Kidney (tissue), 14 donors: ENCODE results near the gene USH1C. TPM values are rescaled to one million over a fixed set of nuclear protein-coding genes. Genes with fewer than 3 reads are reported as not detected.
A peak's percentile ranks its signal among the peaks of the same experiment; 100 is the strongest.

Source experiments
- DNase-seq, 5 donors: peaks; one replicate each; pipeline ENCODE4 v3.0.0-alpha.2; 2013 to 2020
- FAIRE-seq: peaks from 2 replicates; lab custom pipeline; 2012; peaks lifted over from hg19 to GRCh38; lab: Jason Lieb, UNC
- H3K27ac ChIP-seq, 2 donors: one replicate each; pipeline ENCODE4 v1.7.0; 2013; ENCODE audit warnings: low read depth in 2 of 2, low read length in 2 of 2, inconsistent platforms in 1 of 2
- H3K27me3 ChIP-seq: one replicate; pipeline ENCODE4 v1.7.1; 2013; ENCODE audit warnings: low read length, inconsistent platforms; ENCODE audit not compliant: control insufficient read depth, insufficient read depth
- H3K36me3 ChIP-seq, 3 donors: one replicate each; pipeline versions ENCODE4 v1.7.0 to v1.7.1; 2013; ENCODE audit warnings: low read length in 3 of 3, control low read depth in 1 of 3, inconsistent platforms in 1 of 3; ENCODE audit not compliant: insufficient read depth in 3 of 3, control insufficient read depth in 2 of 3
- H3K4me1 ChIP-seq, 3 donors: one replicate each; pipeline versions ENCODE4 v1.7.0 to v1.7.1; 2013; ENCODE audit warnings: low read length in 3 of 3, inconsistent platforms in 1 of 3, low read depth in 1 of 3; ENCODE audit not compliant: control insufficient read depth in 2 of 3, insufficient read depth in 2 of 3
- H3K4me3 ChIP-seq, 3 donors: one replicate each; pipeline versions ENCODE4 v1.7.0 to v1.8.1; 2013; ENCODE audit warnings: low read length in 3 of 3, control low read depth in 1 of 3, inconsistent platforms in 1 of 3
- H3K9ac ChIP-seq, 3 donors: one replicate each; pipeline versions ENCODE4 v1.7.0 to v1.7.1; 2013; ENCODE audit warnings: low read length in 3 of 3, control low read depth in 1 of 3, inconsistent platforms in 1 of 3
- H3K9me3 ChIP-seq, 3 donors: one replicate each; pipeline versions ENCODE4 v1.7.0 to v1.7.1; 2013; ENCODE audit warnings: low read length in 3 of 3, control low read depth in 1 of 3, inconsistent platforms in 1 of 3; ENCODE audit not compliant: control insufficient read depth in 2 of 3, insufficient read depth in 1 of 3
- intact Hi-C: fragments of 100-400 bp; cut with DNase I; formaldehyde crosslinking; loops from one replicate; pipeline ENCODE4 v1.11.1; 2022
- polyA plus RNA-seq: library from polyadenylated mRNA; stranded (reverse); fragments of 350-450 nt; fragmentation: Illumina TruSeq; extraction: RNeasy Lipid Tissue Mini Kit (QIAGEN cat#74804); gene quantifications from one replicate; pipeline ENCODE4 v1.2.3, GENCODE V29; 2014; ENCODE audit warnings: low read depth, low replicate concordance; ENCODE audit not compliant: insufficient read depth
- total RNA-seq: library from RNA; stranded (reverse); fragmentation: NEBNext Ultra II Directional; extraction: Animal tissue kit (Norgen Biotek cat#: 25700); gene quantifications from one replicate; pipeline ENCODE4 v1.2.1, GENCODE V29; 2021
- TF ChIP-seq, protein P1 (sequence below): IDR thresholded peaks from 3 replicates; pipeline ENCODE4 v1.5.1; 2012; ENCODE audit warnings: mild to moderate bottlenecking, moderate library complexity, borderline replicate concordance; ENCODE audit not compliant: insufficient read depth; ENCODE audit errors: extremely low read depth
- donor health status: control.
- donor health status: control.
- donor health status: control.
- donor health status: control.
- donor health status: control.
- donor health status: DM: yes; HTN: yes; CAD: no.
- donor health status: Normal renal cell carcinoma (clear cell type).

USH1C gene
- total and polyA plus RNA-seq, 2 donors from 2014 or later = 38.6 to 107 TPM

GRCh38 chr11:17496406-17496805 is 47.8 kb downstream of the USH1C start:
- Histone ChIP-seq H3K4me1 (peaks cover 0 to 7% (median 0%) of the 10 kb centered on the region in 3 donors), H3K9ac (no peak overlapping the region), H3K9me3 (no peaks in the 10 kb centered on the region), H3K27ac (no peak overlapping the region), H3K27me3 (no peaks in the 10 kb centered on the region), H3K4me3 (no peak overlapping the region), H3K36me3 (no peaks in the 10 kb centered on the region)
- FAIRE-seq = no peak
- intact Hi-C loops = no loop called here
- DNase-seq = peak in 2 of 5 donors; percentile 43 to 44
- TF ChIP-seq, protein P1, sequence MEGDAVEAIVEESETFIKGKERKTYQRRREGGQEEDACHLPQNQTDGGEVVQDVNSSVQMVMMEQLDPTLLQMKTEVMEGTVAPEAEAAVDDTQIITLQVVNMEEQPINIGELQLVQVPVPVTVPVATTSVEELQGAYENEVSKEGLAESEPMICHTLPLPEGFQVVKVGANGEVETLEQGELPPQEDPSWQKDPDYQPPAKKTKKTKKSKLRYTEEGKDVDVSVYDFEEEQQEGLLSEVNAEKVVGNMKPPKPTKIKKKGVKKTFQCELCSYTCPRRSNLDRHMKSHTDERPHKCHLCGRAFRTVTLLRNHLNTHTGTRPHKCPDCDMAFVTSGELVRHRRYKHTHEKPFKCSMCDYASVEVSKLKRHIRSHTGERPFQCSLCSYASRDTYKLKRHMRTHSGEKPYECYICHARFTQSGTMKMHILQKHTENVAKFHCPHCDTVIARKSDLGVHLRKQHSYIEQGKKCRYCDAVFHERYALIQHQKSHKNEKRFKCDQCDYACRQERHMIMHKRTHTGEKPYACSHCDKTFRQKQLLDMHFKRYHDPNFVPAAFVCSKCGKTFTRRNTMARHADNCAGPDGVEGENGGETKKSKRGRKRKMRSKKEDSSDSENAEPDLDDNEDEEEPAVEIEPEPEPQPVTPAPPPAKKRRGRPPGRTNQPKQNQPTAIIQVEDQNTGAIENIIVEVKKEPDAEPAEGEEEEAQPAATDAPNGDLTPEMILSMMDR = no peak

GRCh38 chr11:17494019-17494418 is 50.2 kb downstream of the USH1C start:
- Histone ChIP-seq H3K9ac (no peak overlapping the region), H3K9me3 (no peaks in the 10 kb centered on the region), H3K4me1 (peaks cover 0 to 11% (median 0%) of the 10 kb centered on the region in 3 donors), H3K4me3 (no peak overlapping the region), H3K27ac (no peak overlapping the region), H3K36me3 (no peaks in the 10 kb centered on the region), H3K27me3 (no peaks in the 10 kb centered on the region)
- FAIRE-seq = no peak
- intact Hi-C loops = no loop called here
- TF ChIP-seq, protein P1 = no peak
- no peak for DNase-seq

DNA sequence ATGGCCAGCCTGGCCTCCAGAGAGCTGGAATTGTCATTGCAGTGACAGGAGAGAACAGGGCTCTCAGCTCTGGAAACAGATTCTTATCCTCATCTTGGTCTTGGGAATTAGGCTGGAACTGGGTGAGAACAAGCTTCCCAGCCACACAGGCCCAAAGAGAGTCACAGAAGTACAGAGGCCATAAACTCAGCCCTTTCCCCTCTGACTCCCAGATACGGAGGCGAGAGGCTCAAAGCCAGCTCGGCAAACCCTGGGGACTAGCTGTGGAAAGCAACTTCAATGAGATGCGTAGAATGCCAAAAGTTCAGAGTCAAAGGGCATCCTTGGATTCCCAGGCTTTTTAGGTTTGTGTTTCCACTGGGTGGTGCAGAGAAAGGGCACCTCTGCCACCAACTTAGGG is 53.3 kb downstream of the USH1C start:
- TF ChIP-seq, protein P1 = no peak
- Histone ChIP-seq H3K9ac (no peak overlapping the region), H3K4me3 (no peak overlapping the region), H3K9me3 (no peaks in the 10 kb centered on the region), H3K27ac (no peak overlapping the region), H3K36me3 (no peaks in the 10 kb centered on the region), H3K4me1 (peaks cover 0 to 11% (median 0%) of the 10 kb centered on the region in 3 donors), H3K27me3 (no peaks in the 10 kb centered on the region)
- DNase-seq (peak in 1 of 5 donors; percentile 89), FAIRE-seq (no peak)
- intact Hi-C loops = no loop called here

DNA sequence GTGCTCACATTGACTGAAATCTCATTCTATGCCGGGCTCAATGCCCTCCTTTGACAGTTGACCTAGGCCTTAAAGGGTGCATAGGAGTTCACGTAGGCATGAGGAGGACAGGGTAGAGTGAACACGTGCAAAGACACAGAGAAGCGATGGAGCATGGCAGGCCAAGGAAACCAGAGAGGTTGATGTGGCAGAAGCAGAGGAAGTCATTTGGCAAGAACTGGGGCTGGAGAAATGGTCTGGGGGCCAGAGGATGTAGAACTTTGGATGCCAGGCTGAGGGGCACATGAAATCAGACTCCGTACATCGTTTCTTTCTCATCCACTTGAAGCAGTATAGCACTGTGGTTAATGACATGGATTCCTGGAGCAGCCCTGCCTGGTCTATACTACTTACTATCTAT is 54.0 kb downstream of the USH1C start:
- H3K9ac ChIP-seq = no peak overlapping the region
- H3K9me3 ChIP-seq = no peaks in the 10 kb centered on the region
- peaks cover 0 to 11% (median 0%) of the 10 kb centered on the region in 3 donors for H3K4me1 ChIP-seq
- H3K27ac ChIP-seq = no peak overlapping the region
- FAIRE-seq (no peak), DNase-seq (no peak)
- TF ChIP-seq, protein P1 = no peak
- no peaks in the 10 kb centered on the region for H3K36me3 ChIP-seq
- intact Hi-C loops = no loop called here
- no peak overlapping the region for H3K4me3 ChIP-seq
- no peaks in the 10 kb centered on the region for H3K27me3 ChIP-seq
